Small intestine (tissue), 7 donors: ENCODE results near the gene DOP1B. TPM values are rescaled to one million over a fixed set of nuclear protein-coding genes. Genes with fewer than 3 reads are reported as not detected.
A peak's percentile ranks its signal among the peaks of the same experiment; 100 is the strongest.
"Not testable (repeated sequence)": the region's sequence is repeated elsewhere in the genome, so short reads cannot be mapped to it uniquely, and the experiment has no call there.

Experiments
- DNase-seq, 2 donors: peaks; one replicate each; pipeline versions ENCODE4 v3.0.0 to v3.0.0-alpha.2; 2013
- FAIRE-seq: peaks from 2 replicates; lab custom pipeline; 2012; peaks lifted over from hg19 to GRCh38; lab: Jason Lieb, UNC
- H3K27ac ChIP-seq, 3 donors: one replicate each; pipeline ENCODE4 v1.5.1; 2013; ENCODE audit warnings: low read length in 2 of 3, mild to moderate bottlenecking in 2 of 3, control low read depth in 1 of 3, inconsistent platforms in 1 of 3, low read depth in 1 of 3, moderate library complexity in 1 of 3
- H3K27me3 ChIP-seq, 3 donors: one replicate each; pipeline ENCODE4 v1.6.1; 2013; ENCODE audit warnings: low read length in 3 of 3, inconsistent platforms in 1 of 3; ENCODE audit not compliant: control insufficient read depth in 3 of 3, insufficient read depth in 3 of 3
- H3K36me3 ChIP-seq, 3 donors: one replicate each; pipeline ENCODE4 v1.6.1; 2013; ENCODE audit warnings: low read length in 3 of 3, inconsistent platforms in 1 of 3, low read depth in 1 of 3, mild to moderate bottlenecking in 1 of 3, moderate library complexity in 1 of 3; ENCODE audit not compliant: control insufficient read depth in 3 of 3, insufficient read depth in 2 of 3
- H3K4me1 ChIP-seq, 3 donors: one replicate each; pipeline ENCODE4 v1.6.1; 2013; ENCODE audit warnings: low read length in 2 of 3, inconsistent platforms in 1 of 3, low read depth in 1 of 3, mild to moderate bottlenecking in 1 of 3, moderate library complexity in 1 of 3; ENCODE audit not compliant: control insufficient read depth in 3 of 3, insufficient read depth in 2 of 3
- H3K4me3 ChIP-seq, 3 donors: one replicate each; pipeline ENCODE4 v1.5.1; 2013; ENCODE audit warnings: low read length in 3 of 3, control low read depth in 1 of 3, inconsistent platforms in 1 of 3, low read depth in 1 of 3, mild to moderate bottlenecking in 1 of 3, moderate library complexity in 1 of 3
- H3K9me3 ChIP-seq, 2 donors: one replicate each; pipeline ENCODE4 v1.6.1; 2013; ENCODE audit warnings: low read depth in 1 of 2, low read length in 1 of 2; ENCODE audit not compliant: control insufficient read depth in 2 of 2, insufficient read depth in 1 of 2
- WGBS, 3 donors: extraction: QIAGEN DNeasy Blood & Tissue Kit; methylation state at CpG; one replicate each; pipeline ENCODE4 v1.1.7; 2013; 5-methylcytosine and 5-hydroxymethylcytosine counted together
- polyA plus RNA-seq, 4 donors: library from polyadenylated mRNA; stranded (reverse) in 3 of 4; unstranded in 1 of 4; fragments of 200-250 nt in 3 of 4; fragments of 120-200 nt in 1 of 4; gene quantifications; one replicate each; pipeline versions ENCODE4 v1.2.1 to v1.2.3, GENCODE V29; 2013
- donor health status: healthy with polysubstance abuse.
- donor health status: control.
- donor health status: control.
- donor health status: Bipolar disorder and iron deficiency.
- donor health status: healthy.

Gene DOP1B
- polyA plus RNA-seq, 4 donors, result 8.4 to 19.1 (median 11.9) TPM

DNA sequence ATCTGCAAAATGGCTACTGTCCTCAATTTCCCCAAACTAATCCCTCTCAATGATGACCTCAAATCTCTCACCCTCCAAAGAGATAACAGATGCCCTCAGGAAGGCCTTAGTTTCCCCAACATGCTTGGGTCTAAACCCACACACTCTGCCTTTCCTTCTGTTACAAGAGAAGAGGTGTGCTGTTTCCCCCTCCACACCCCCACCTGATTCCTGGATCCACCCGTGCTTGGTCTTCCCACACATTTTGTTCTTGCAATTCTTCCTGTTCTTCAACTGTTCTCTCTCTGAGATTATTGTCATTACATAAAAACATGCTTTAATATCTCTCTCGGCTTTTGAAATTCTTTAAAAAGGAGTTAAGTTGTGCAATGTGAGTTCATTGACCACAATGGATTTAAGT, 27.4 kb upstream of the DOP1B start:
- WGBS, 3 donors, result 63 to 80% (median 70%) methylated on average over 2 of the region's 2 CpGs
- Histone ChIP-seq H3K27ac (no peak overlapping the region), H3K4me1 (peaks cover 0 to under 1% (median 0%) of the 10 kb centered on the region in 3 donors), H3K4me3 (no peak overlapping the region), H3K36me3 (no peaks in the 10 kb centered on the region), H3K9me3 (no peaks in the 10 kb centered on the region), H3K27me3 (peaks cover 0 to 27% (median 0%) of the 10 kb centered on the region in 3 donors)
- no peak for FAIRE-seq
- DNase-seq, result no peak

- 19 to 29% (median 26%) methylated on average over 7 to 10 of the region's 18 CpGs for WGBS, 3 donors
- DNase-seq, H3K36me3 ChIP-seq, H3K4me3 ChIP-seq, H3K27ac ChIP-seq, H3K9me3 ChIP-seq, FAIRE-seq: not testable (repeated sequence)
- Histone ChIP-seq H3K4me1 (peaks cover 0 to 11% (median 4%) of the 10 kb centered on the region in 3 donors), H3K27me3 (peaks cover 0 to 36% (median 2%) of the 10 kb centered on the region in 3 donors)
Observed at GRCh38 chr21:36130414-36130762, 26.2 kb upstream of the DOP1B start.

- H3K36me3 ChIP-seq, H3K27ac ChIP-seq, H3K9me3 ChIP-seq, H3K4me3 ChIP-seq, DNase-seq: not testable (repeated sequence)
- 82 to 91% (median 86%) methylated on average over 5 of the region's 5 CpGs for WGBS, 3 donors
- peak; percentile 39 for FAIRE-seq
- peaks cover 0 to 13% (median 4%) of the 10 kb centered on the region in 3 donors for H3K4me1 ChIP-seq
- H3K27me3 ChIP-seq, result peaks cover 0 to 34% (median 2%) of the 10 kb centered on the region in 3 donors
Observed at GRCh38 chr21:36130839-36131238, 25.8 kb upstream of the DOP1B start.

DNA sequence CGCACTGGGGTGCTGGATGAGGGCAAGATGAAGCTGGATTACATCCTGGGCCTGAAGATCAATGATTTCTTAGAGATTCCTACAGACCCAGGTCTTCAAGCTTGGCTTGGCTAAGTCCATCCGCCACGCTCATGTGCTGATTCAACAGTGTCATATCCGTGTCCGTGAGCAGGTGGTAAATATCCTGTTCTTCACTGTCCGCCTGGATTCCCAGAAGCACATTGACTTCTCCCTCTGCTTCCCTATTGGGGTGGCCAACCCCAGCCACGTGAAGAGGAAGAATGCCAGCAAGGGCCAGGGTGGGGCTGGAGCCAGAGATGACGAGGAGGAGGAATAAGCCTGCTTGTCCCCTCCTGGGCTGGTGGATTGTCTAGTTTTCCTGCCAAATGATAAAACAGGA, 23.9 kb upstream of the DOP1B start:
- FAIRE-seq, result no peak
- H3K27ac ChIP-seq, result no peak overlapping the region
- H3K36me3 ChIP-seq, result no peaks in the 10 kb centered on the region
- H3K4me3 ChIP-seq, result no peak overlapping the region
- no peaks in the 10 kb centered on the region for H3K9me3 ChIP-seq
- peaks cover 0 to 37% (median 2%) of the 10 kb centered on the region in 3 donors for H3K27me3 ChIP-seq
- peaks cover 0 to 19% (median 6%) of the 10 kb centered on the region in 3 donors for H3K4me1 ChIP-seq
- WGBS, 3 donors, result 74 to 84% (median 78%) methylated on average over 8 of the region's 8 CpGs
- DNase-seq, result no peak

GRCh38 chr21:36134803-36135390, 21.7 kb upstream of the DOP1B start, which contains the start of gene CBR3:
TSS of gene CBR3 (plus strand) at chr21:36135079. CDS start at chr21:36135193, 114 bp downstream.
- FAIRE-seq (no peak), DNase-seq (peak in 1 of 2 donors; percentile 21)
- WGBS, 3 donors, result 0% methylated on average over 40 to 53 of the region's 53 CpGs
- Histone ChIP-seq H3K36me3 (no peaks in the 10 kb centered on the region), H3K27ac (peak within 1 kb of the TSS; percentile 54 to 81 (median 60)), H3K4me1 (peaks cover 0 to 19% (median 6%) of the 10 kb centered on the region in 3 donors), H3K9me3 (no peaks in the 10 kb centered on the region), H3K4me3 (peak within 1 kb of the TSS; percentile 46 to 61 (median 50)), H3K27me3 (peaks cover 0 to 37% (median 2%) of the 10 kb centered on the region in 3 donors)

DNA sequence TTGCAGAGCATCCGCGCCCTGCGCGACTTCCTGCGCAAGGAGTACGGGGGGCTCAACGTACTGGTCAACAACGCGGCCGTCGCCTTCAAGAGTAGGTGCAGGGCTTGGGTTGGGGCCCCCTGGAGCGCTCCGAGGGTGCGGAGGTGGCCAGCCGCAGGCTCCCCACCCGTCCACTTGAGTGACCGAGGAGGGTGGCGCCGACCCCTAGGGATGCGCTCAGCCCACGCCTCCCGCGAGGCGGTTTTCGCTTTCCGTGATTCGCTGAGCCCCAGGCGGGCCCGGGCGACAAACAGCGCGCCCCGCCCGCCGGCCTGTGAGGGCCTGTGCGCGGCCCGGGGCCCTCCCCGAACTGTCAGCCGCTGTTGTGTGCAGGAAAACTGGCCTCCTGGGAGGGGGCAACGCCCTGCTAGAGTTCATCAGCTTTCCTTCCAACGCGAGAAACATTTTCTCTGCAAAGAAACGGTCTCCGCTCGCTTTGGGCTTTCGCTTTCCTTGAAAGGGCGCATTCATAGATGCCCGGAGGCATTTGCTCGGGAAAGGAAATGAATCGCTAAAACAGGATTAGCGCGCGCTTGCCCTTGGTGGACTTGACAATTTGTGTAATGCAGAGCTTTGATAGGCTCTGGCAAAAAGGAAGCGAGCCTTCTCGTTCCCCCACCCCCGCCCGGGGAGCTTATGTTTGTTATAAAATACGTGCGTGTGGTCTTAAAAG, 21.1 kb upstream of the DOP1B start:
- no peaks in the 10 kb centered on the region for H3K36me3 ChIP-seq
- H3K27me3 ChIP-seq, result peaks cover 0 to 35% (median 2%) of the 10 kb centered on the region in 3 donors
- H3K27ac ChIP-seq, result peak overlapping the region in 2 of 3 donors; percentile 54 to 81
- DNase-seq, result peak; percentile 74 to 77
- H3K4me1 ChIP-seq, result peaks cover 0 to 19% (median 6%) of the 10 kb centered on the region in 3 donors
- WGBS, 3 donors, result 0 to 1% (median 0%) methylated on average over 51 to 60 of the region's 60 CpGs
- peak overlapping the region; percentile 46 to 61 (median 50) for H3K4me3 ChIP-seq
- FAIRE-seq, result no peak
- no peaks in the 10 kb centered on the region for H3K9me3 ChIP-seq

DNA sequence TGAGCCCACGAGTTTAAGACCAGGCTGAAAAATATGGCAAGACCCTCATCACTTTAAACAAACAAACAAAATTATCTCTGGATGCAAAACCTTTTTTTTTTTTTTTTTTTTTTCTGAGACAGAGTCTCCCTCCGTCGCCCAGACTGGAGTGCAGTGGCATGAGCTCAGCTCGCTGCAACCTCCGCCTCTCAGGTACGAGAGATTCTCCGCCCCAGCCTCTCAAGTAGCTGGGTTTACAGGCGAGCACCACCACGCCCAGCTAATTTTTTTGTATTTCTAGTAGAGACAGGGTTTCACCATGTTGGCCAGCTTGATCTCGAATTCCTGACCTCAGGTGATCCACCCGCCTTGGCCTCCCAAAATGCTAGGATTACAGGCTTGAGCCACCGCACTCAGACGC, 16.8 kb upstream of the DOP1B start:
- H3K9me3 ChIP-seq, H3K27ac ChIP-seq, H3K36me3 ChIP-seq, FAIRE-seq, H3K27me3 ChIP-seq, DNase-seq, H3K4me3 ChIP-seq: not testable (repeated sequence)
- 94 to 96% (median 95%) methylated on average over 11 to 13 of the region's 13 CpGs for WGBS, 3 donors
- peaks cover 0 to 17% (median 5%) of the 10 kb centered on the region in 3 donors for H3K4me1 ChIP-seq

DNA sequence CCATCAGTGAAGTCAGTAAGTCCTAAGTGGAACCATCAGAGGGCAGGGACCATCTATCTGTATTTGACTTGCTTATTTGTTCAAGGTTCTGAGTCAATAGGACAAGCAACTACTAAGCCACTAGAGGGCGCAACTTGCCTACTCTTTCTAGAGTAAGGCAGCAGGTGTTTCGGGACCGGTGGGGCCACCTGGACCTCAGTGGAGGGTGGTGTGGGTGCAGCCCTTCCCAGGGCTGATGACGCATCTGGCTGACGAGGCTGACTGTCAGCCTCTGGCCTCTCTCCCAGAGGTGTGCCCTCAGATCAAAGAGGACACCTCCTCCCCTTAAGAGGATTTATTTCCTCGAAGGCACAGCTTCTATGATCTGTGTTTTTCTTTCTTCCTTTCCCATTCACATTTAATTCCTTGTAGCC, 15.1 kb upstream of the DOP1B start:
- FAIRE-seq (no peak), DNase-seq (peak; percentile 97 to 99)
- Histone ChIP-seq H3K27me3 (no peaks in the 10 kb centered on the region), H3K36me3 (peaks cover 0 to 11% (median 0%) of the 10 kb centered on the region in 3 donors), H3K4me1 (peaks cover 0 to 4% (median 0%) of the 10 kb centered on the region in 3 donors), H3K9me3 (no peaks in the 10 kb centered on the region), H3K4me3 (no peak overlapping the region), H3K27ac (peak overlapping the region; percentile 49 to 86 (median 80))
- WGBS, 3 donors, result 3 to 16% (median 4%) methylated on average over 6 of the region's 6 CpGs
